ENCODE results near the gene BRWD1. TPM values are rescaled to one million over a fixed set of nuclear protein-coding genes. Genes with fewer than 3 reads are reported as not detected.
A peak's percentile ranks its signal among the peaks of the same experiment; 100 is the strongest.
"Not testable (repeated sequence)": the region's sequence is repeated elsewhere in the genome, so short reads cannot be mapped to it uniquely, and the experiment has no call there.

Gene BRWD1
- total RNA-seq, 2 donors from 2014 or later = 44.8 to 45.2 TPM

DNA sequence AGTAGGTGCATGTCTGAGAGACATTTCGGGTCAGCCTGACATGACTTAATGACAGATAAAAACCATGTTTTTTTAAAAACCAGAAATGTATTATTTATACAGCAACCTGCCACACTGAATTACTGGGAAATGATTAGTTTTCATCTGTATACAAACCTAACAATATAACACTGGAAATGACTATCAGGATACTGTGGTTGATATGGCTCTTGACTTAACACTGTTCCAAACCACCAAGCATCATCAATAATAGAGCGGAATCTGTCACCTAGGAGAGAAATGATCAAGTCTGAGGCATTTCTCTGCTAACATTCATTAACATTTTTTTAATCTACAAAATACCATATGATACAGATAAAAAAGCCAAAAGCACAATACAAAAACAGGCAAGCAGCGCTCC lies 88.5 kb downstream of the BRWD1 start:
- no peaks in the 10 kb centered on the region for H3K9me3 Mint-ChIP-seq
- no peaks in the 10 kb centered on the region for H3K27me3 Mint-ChIP-seq (ENCODE audit: low read depth)
- H3K36me3 Mint-ChIP-seq (ENCODE audit: insufficient read depth in 2 of 2) = peaks cover 6 to 29% of the 10 kb centered on the region in 2 donors
- DNase-seq (no peak), ATAC-seq (replicated peaks in 1 of 2) (peak in 1 of 2 donors; percentile 36)
- peak overlapping the region; percentile 61 for H3K27ac Mint-ChIP-seq
- H3K4me3 Mint-ChIP-seq = no peak overlapping the region
- peaks cover 10% of the 10 kb centered on the region for H3K4me1 Mint-ChIP-seq (ENCODE audit: low read depth)

DNA sequence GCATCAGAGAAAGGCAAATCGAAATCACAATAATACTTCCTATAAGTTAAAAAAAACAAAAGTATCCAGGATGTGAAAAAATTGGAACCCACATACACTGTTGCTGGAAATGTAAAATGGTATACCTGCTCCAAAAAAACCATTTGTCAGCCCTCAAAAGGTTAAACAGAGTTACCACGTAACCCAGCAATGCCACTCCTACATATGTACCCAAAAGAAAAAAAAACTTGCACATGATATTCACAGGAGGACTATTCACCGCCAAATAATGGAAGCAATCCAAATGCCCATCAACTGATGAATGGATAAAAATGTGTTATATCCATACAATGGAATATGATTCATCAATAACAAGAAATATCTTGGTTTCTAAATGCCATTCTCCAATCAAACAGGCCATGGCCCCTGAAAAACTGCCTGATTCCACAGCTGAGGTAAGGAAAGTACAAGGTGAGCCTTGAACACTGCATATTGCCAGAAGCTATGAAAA lies 91.4 kb downstream of the BRWD1 start:
- no peak for DNase-seq
- Mint-ChIP-seq H3K4me3 (no peak overlapping the region), H3K27me3 (ENCODE audit: low read depth) (no peaks in the 10 kb centered on the region), H3K36me3 (ENCODE audit: insufficient read depth in 2 of 2) (peaks cover 4 to 26% of the 10 kb centered on the region in 2 donors), H3K4me1 (ENCODE audit: low read depth) (peaks cover 10% of the 10 kb centered on the region), H3K27ac (peak overlapping the region; percentile 8), H3K9me3 (no peaks in the 10 kb centered on the region)
- no peak for ATAC-seq (replicated peaks in 1 of 2)

DNA sequence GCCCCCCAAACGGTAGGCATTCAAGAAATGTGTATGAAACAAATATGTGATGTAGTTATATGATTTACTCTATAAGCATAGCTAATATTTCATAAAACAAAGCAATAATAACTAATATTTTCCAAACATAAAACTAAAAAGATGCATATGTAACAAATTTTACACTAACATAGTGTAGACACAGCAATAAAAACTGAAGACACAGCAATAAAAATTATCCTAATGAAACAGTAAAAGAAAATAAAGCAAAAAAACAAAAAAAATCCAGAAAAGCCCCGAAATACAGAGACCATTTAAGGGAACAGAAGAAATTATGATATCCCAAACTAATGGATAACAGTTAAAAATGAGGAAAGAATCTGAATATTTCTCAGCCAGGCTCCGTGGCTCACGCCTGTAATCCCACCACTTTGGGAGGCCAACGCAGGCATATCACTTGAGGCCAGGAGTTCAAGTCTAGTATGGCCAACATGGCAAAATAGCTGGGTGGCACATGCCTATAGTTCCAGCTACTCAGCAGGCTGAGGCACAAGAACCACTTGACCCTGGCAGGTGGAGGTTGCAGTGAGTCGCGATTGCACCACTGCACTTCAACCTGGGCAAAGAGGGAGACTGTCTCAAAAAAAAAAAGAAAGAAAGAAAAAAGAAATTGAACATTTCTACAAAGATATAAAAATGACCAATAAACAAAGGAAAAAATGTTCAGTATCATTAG lies 92.0 kb downstream of the BRWD1 start:
- peak overlapping the region; percentile 8 for H3K27ac Mint-ChIP-seq
- peaks cover 6 to 26% of the 10 kb centered on the region in 2 donors for H3K36me3 Mint-ChIP-seq (ENCODE audit: insufficient read depth in 2 of 2)
- peaks cover 10% of the 10 kb centered on the region for H3K4me1 Mint-ChIP-seq (ENCODE audit: low read depth)
- no peak overlapping the region for H3K4me3 Mint-ChIP-seq
- no peak for DNase-seq
- no peaks in the 10 kb centered on the region for H3K27me3 Mint-ChIP-seq (ENCODE audit: low read depth)
- no peaks in the 10 kb centered on the region for H3K9me3 Mint-ChIP-seq
- ATAC-seq (replicated peaks in 1 of 2) = no peak

DNA sequence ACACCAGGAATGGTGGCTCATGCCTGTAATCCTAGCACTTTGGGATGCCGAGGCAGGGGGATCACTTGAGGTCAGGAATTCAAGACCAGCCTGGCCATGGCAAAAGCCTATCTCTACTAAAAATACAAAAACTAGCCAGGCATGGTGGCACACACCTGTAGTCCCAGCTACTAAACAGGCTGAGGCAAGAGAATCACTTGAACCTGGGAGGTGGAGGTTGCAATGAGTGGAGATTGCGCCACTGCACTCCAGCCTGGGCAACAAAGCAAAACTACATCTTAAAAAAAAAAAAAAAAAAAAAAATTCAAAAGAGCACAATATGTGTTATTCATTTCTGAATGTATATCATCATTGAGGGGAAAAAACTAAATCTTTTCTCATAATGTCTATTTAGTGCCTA lies 92.6 kb downstream of the BRWD1 start:
- H3K27ac Mint-ChIP-seq; H3K9me3 Mint-ChIP-seq; H3K4me1 Mint-ChIP-seq (ENCODE audit: low read depth); H3K4me3 Mint-ChIP-seq; DNase-seq; H3K27me3 Mint-ChIP-seq (ENCODE audit: low read depth); ATAC-seq (replicated peaks in 1 of 2): not testable (repeated sequence)
- H3K36me3 Mint-ChIP-seq (ENCODE audit: insufficient read depth in 2 of 2) = peaks cover 6 to 24% of the 10 kb centered on the region in 2 donors

DNA sequence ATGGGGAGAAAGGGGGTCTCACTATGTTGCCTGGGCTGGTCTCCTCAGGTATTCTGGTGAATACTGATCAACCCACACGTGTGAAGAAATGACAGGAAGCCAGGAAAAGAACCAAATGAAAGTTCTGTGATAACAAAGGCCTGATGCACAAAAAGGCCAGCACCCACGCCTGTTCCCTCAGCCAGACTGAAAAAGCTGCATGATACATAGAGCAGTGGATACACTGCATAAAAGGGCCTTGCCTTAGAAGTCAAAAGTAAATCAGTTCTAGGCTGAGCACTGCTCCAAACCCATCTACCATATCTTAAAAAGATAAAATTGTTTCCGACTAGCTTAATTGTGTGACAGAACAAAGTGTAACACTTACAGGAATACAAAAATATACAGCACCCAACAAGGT lies 93.3 kb downstream of the BRWD1 start:
- Mint-ChIP-seq H3K36me3 (ENCODE audit: insufficient read depth in 2 of 2) (peaks cover 6 to 26% of the 10 kb centered on the region in 2 donors), H3K27me3 (ENCODE audit: low read depth) (no peaks in the 10 kb centered on the region), H3K27ac (peak overlapping the region; percentile 54), H3K4me1 (ENCODE audit: low read depth) (peaks cover 10% of the 10 kb centered on the region), H3K4me3 (no peak overlapping the region), H3K9me3 (no peaks in the 10 kb centered on the region)
- ATAC-seq (replicated peaks in 1 of 2) (no peak), DNase-seq (no peak)

DNA sequence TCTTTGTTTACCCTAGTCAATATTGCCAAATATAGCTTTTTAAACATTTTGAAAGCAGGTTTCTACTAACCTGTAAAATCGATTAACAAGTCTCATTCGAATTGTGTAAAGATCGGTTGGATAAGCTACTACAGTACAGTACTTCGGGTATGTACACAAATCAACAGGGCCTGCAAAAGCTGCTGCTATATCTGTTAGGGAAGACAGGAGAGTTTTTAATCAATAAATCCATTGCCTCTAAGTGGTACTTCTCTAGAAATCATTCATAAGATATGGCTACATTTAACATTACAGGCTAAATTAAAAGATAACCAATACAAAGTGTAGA lies 95.4 kb downstream of the BRWD1 start:
- no peak overlapping the region for H3K27ac Mint-ChIP-seq
- no peaks in the 10 kb centered on the region for H3K27me3 Mint-ChIP-seq (ENCODE audit: low read depth)
- DNase-seq (no peak), ATAC-seq (replicated peaks in 1 of 2) (no peak)
- peaks cover 1 to 20% of the 10 kb centered on the region in 2 donors for H3K36me3 Mint-ChIP-seq (ENCODE audit: insufficient read depth in 2 of 2)
- no peaks in the 10 kb centered on the region for H3K9me3 Mint-ChIP-seq
- H3K4me1 Mint-ChIP-seq (ENCODE audit: low read depth) = peaks cover 5% of the 10 kb centered on the region
- H3K4me3 Mint-ChIP-seq = no peak overlapping the region

DNA sequence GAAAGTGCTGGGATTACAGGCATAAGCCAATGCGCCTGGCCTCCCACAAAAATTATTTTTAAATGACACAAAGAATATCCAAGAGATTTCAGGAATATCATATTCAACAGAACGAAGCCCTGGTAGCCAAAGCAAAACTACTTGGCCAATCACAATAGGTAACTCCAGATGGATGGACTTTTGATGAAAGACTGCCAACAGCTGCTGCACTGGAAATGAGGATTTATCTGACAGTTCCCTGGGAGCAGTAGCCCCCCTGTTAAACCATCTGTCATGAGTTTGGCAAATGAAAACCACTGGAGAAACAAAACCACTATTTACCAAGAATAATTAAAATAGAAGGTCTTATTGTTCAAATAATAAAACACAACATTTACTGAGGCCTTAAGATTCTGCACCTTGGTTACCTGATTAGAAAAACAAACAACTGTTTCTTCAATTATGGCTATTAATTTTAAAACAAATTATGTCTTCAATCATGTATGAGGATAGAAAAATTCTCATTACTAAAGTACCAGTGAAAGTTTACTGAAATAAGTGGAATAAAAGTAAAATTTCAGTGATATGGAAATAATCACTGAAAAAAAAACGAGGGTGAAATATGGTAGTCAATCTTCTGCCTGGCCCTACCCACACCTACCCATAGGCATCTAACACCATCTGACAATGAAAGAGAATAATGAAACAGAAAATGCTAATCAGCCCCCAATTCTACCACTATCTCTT lies 95.9 kb downstream of the BRWD1 start:
- peaks cover 5% of the 10 kb centered on the region for H3K4me1 Mint-ChIP-seq (ENCODE audit: low read depth)
- H3K4me3 Mint-ChIP-seq = no peak overlapping the region
- no peak overlapping the region for H3K27ac Mint-ChIP-seq

DNA sequence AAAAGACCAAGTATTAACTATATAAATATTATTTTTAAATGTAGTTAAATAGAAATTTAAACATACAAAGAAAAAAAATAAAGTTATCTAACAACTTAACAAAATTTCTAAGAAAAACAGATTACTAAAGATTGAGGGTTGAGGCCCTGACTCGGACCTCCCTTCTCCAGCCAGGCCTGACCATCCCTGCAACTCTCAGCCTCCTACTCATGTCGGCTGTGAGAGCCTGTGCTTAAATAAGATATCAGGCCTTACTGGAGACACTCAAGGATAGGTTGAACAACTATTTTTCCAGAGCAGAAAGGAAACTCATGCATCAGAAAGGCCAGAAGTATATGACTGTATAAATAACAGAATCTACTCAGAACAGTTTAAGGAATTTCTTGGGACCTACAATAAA lies 97.1 kb downstream of the BRWD1 start:
- no peak overlapping the region for H3K4me3 Mint-ChIP-seq
- DNase-seq (no peak), ATAC-seq (replicated peaks in 1 of 2) (no peak)
- H3K27me3 Mint-ChIP-seq (ENCODE audit: low read depth) = no peaks in the 10 kb centered on the region
- no peak overlapping the region for H3K27ac Mint-ChIP-seq
- peaks cover 6 to 20% of the 10 kb centered on the region in 2 donors for H3K36me3 Mint-ChIP-seq (ENCODE audit: insufficient read depth in 2 of 2)
- no peaks in the 10 kb centered on the region for H3K9me3 Mint-ChIP-seq
- peaks cover 5% of the 10 kb centered on the region for H3K4me1 Mint-ChIP-seq (ENCODE audit: low read depth)

More for the DNA sequence above, 95.9 kb downstream of the BRWD1 start:
- H3K9me3 Mint-ChIP-seq = no peaks in the 10 kb centered on the region
- no peak for ATAC-seq (replicated peaks in 1 of 2)
- no peaks in the 10 kb centered on the region for H3K27me3 Mint-ChIP-seq (ENCODE audit: low read depth)
- DNase-seq = no peak
- H3K36me3 Mint-ChIP-seq (ENCODE audit: insufficient read depth in 2 of 2) = peaks cover 1 to 19% of the 10 kb centered on the region in 2 donors

DNA sequence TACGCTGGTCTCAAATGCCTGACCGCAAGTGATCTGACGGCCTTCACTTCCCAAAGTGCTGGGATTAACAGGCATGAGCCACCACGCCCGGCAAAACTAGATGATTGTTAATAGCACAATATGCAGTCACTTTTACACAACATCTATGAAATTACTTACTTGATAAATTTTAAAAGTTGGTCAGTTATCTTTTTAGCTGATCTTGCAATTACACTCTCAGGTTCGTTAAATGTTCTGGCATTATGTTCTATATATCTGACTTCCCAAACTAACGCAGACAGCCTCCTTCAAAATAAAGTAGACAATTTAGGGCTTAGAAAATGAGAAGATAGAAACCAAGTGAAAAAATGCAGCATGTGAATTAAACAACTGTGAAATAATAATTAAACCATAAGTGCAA lies 98.4 kb downstream of the BRWD1 start:
- no peaks in the 10 kb centered on the region for H3K9me3 Mint-ChIP-seq
- ATAC-seq (replicated peaks in 1 of 2) (no peak), DNase-seq (no peak)
- no peaks in the 10 kb centered on the region for H3K27me3 Mint-ChIP-seq (ENCODE audit: low read depth)
- no peak overlapping the region for H3K27ac Mint-ChIP-seq
- H3K36me3 Mint-ChIP-seq (ENCODE audit: insufficient read depth in 2 of 2) = peaks cover 6 to 26% of the 10 kb centered on the region in 2 donors
- H3K4me3 Mint-ChIP-seq = no peak overlapping the region
- H3K4me1 Mint-ChIP-seq (ENCODE audit: low read depth) = peaks cover 9% of the 10 kb centered on the region

DNA sequence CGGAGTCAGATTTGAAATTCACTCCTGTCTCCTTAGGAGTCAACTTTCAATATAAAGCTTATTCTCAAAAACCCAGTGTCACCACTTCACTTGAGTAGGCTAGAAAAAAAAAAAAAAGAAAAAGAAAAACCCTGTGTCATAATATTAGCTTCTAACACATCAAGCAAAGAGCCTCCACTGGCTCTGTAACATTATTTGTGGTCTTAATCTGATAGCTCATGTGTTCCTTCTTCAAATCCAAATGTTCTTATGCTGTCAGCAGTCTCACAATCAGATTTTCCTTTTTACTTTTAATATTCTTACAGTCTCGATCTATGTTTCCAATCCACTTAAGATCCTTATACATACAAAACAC lies 104.1 kb downstream of the BRWD1 start:
- peaks cover 7 to 49% of the 10 kb centered on the region in 2 donors for H3K36me3 Mint-ChIP-seq (ENCODE audit: insufficient read depth in 2 of 2)
- DNase-seq (no peak), ATAC-seq (replicated peaks in 1 of 2) (no peak)
- H3K4me1 Mint-ChIP-seq (ENCODE audit: low read depth) = peaks cover 25% of the 10 kb centered on the region
- no peak overlapping the region for H3K4me3 Mint-ChIP-seq
- peak overlapping the region; percentile 41 for H3K27ac Mint-ChIP-seq
- H3K27me3 Mint-ChIP-seq (ENCODE audit: low read depth) = no peaks in the 10 kb centered on the region
- no peaks in the 10 kb centered on the region for H3K9me3 Mint-ChIP-seq

DNA sequence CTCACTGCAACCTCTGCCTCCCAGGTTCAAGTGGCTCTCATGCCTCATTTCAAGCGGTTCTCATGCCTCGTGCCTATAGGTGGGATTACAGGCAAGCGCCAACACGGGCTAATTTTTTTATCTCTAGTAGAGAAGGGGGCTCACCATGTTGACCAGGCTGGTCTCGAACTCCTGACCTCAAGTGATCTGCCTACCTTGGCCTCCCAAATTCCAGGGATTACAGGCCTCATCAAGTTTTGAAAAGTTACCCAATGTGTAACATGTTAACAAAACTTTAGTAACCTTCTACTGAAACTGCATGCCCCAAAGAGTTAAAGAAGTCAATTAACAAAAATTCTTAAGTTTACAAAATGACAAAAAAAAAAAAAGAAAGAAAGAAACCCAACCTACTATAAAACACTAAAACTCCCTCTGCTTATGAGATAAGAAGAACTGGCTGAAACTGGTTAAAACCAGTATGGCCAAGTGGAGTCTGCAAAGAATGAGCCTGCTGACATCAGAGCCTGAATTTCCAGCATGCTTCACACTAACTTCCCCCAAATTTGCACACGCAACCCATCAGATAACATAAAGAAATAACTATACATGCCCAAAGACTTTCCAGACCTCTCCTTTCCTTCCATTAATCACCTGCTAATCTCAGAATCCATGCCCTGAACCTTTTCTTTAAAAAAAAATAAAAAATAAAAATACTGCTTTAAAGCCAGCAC lies 104.7 kb downstream of the BRWD1 start:
- ATAC-seq (replicated peaks in 1 of 2) (no peak), DNase-seq (no peak)
- peaks cover 25% of the 10 kb centered on the region for H3K4me1 Mint-ChIP-seq (ENCODE audit: low read depth)
- H3K27me3 Mint-ChIP-seq (ENCODE audit: low read depth) = no peaks in the 10 kb centered on the region
- H3K27ac Mint-ChIP-seq = peak overlapping the region; percentile 71
- no peaks in the 10 kb centered on the region for H3K9me3 Mint-ChIP-seq
- H3K4me3 Mint-ChIP-seq = no peak overlapping the region
- peaks cover 7 to 49% of the 10 kb centered on the region in 2 donors for H3K36me3 Mint-ChIP-seq (ENCODE audit: insufficient read depth in 2 of 2)

DNA sequence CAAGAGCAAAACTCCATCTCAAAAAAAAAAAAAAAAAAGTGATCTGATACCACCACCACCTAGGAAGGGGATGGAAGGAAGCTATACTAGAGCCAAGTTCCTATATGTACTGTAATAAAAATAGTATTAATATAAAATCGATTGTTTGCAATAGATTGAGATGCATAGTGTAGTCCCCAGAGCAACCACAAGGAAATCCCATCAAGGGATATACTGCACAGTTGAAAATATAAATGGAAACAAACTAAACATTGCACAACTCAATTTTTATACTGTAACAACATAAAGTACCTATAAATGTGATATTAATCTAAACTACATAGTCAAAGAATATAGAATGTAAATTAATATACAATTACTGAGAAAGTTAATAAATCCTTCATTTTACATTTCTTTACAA lies 109.3 kb downstream of the BRWD1 start:
- H3K36me3 Mint-ChIP-seq (ENCODE audit: insufficient read depth in 2 of 2) = peaks cover 7 to 38% of the 10 kb centered on the region in 2 donors
- no peaks in the 10 kb centered on the region for H3K27me3 Mint-ChIP-seq (ENCODE audit: low read depth)
- no peak for DNase-seq
- H3K9me3 Mint-ChIP-seq = no peaks in the 10 kb centered on the region
- no peak for ATAC-seq (replicated peaks in 1 of 2)
- no peak overlapping the region for H3K4me3 Mint-ChIP-seq
- H3K4me1 Mint-ChIP-seq (ENCODE audit: low read depth) = peaks cover 10% of the 10 kb centered on the region
- no peak overlapping the region for H3K27ac Mint-ChIP-seq

DNA sequence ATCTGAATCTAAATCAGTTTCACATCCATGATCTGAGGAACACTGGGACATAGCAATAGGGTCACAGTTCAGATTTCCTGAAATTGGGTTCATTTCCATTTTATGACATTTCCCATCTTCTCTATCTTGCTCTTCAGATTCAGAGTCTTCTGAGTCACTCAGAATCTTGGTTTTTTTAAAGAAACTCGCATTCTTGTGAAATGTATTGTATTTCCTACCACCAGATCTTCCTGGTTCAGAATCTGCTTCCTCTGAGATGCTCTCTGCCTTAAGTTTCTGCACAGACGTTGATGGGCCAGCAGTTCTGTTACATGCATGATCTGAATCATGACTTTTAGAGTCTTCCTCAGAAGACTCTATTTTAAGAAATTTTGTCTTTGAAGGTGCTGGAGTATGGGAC lies 114.6 kb downstream of the BRWD1 start:
- Mint-ChIP-seq H3K4me1 (ENCODE audit: low read depth) (peaks cover 40% of the 10 kb centered on the region), H3K27me3 (ENCODE audit: low read depth) (no peaks in the 10 kb centered on the region), H3K9me3 (no peaks in the 10 kb centered on the region), H3K27ac (peak overlapping the region; percentile 22), H3K4me3 (no peak overlapping the region), H3K36me3 (ENCODE audit: insufficient read depth in 2 of 2) (peaks cover 13 to 38% of the 10 kb centered on the region in 2 donors)
- DNase-seq (no peak), ATAC-seq (replicated peaks in 1 of 2) (no peak)

All from activated T-cell treated with anti-CD3 and anti-CD28 coated beads, Interleukin-2, amount 50 U/mL, for 72 hours (primary cell).